HG02884 (cell line): ENCODE results near the gene NACC2.

Experiments
- ATAC-seq: cut with Tn5 transposase; IDR thresholded peaks from one replicate; pipeline ENCODE4 v1.9.1; 2021; ENCODE audit warnings: mild to moderate bottlenecking, moderate library complexity; ENCODE audit not compliant: unreplicated experiment

The NACC2 gene

GRCh38 chr9:136059851-136060670 lies 35.0 kb downstream of the NACC2 start:
- no peak for ATAC-seq

GRCh38 chr9:136059321-136059791 lies 35.7 kb downstream of the NACC2 start:
- ATAC-seq = no peak

DNA sequence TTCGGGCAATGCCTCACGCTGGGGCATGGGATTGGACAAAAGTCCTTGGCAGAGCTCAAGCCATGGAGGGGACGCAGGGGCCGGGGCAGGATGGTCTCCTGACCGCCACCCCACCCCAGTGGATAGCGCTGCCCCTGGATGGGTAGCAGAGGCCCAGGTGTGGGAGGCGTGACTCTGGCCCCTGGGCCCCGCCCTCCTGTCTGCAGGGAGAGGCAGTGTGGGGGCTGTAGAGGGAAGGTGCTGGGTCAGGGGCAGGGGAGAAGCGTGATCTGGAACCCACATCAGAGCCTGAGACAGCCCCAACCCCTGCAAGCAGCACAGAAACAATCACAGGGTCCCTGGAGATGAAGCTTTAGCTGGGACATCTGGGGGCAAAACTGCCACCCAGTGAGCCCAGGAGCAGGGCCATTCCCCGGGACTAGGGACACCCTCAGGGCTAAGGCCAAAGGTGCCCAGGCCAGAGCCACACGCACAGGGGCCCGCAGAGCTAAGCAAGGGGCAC lies 36.2 kb downstream of the NACC2 start:
- no peak for ATAC-seq

GRCh38 chr9:136058084-136058483 lies 37.0 kb downstream of the NACC2 start:
- ATAC-seq = no peak

DNA sequence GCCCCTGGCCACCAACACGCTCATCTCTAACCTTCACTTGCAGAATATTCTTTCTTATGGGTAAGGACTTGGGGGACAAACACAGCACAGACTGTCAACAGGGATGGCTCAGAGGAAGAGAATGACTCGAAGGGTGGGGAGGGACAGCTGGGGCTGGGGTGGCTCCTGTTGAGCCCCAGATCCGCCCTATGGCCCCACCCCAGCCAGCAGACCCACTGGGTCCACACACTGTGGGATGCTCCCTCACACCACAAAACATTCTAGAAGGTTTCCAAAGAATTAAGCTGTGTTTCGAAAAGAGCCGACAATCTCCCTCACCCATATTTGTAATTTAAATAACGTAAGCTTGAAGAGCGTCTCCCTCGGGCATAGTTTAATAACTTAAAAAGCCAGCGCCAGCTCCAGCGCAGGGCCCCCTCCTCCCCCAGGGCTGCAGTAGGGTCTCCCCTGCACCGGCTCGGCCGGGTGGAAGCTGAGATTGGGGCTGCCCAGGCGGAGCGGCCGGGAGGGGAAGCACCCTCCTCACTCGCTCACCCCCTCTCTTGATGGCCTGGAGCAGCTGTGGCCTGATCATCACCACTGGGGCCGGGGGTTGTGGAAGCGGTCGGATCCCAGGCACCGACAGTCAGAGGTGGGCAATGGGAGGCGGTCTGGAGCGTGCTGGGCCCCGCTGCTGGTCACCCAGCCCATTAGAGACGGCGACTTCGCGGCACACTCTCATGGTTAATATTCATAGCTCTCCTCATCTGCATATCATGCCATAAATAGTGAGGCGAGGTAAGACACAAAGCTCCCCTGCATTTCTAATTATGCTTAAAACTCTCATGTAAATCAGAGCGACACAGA lies 37.6 kb downstream of the NACC2 start:
- no peak for ATAC-seq

DNA sequence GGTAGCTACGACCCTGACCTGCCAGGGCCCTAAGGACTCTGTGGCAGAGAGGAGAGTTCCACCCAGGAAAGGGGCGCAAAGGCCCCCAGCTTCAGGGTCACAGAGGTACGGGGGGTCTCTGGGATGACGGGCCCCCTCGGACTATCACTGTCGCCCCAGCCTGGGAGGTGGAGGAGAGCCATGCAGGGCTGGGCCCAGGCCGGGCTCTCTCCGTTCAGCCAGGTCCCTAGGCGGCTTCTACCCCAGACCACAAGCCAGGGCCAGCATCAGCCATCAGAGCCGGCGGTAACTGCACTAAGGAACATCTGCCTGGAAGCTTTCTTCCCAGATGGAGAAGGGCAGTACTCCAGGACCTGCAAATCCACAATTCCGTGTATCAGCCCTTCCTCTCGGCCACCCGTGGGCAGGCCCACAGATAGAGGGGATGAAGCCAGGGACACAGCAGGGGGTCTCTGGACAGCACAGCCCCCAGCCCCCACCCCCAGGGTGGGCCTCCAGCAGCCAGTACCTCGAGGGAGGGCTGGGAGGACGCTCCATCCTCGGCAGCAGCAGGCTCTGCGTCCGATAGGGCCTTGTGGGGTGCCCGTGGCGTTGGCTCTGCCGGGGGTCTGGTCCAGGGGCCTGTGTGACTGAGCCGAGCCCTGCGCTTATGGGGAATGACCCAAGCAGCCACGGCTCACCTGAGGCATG lies 38.4 kb downstream of the NACC2 start:
- ATAC-seq = no peak

GRCh38 chr9:136055715-136056545 lies 39.2 kb downstream of the NACC2 start:
- no peak for ATAC-seq

DNA sequence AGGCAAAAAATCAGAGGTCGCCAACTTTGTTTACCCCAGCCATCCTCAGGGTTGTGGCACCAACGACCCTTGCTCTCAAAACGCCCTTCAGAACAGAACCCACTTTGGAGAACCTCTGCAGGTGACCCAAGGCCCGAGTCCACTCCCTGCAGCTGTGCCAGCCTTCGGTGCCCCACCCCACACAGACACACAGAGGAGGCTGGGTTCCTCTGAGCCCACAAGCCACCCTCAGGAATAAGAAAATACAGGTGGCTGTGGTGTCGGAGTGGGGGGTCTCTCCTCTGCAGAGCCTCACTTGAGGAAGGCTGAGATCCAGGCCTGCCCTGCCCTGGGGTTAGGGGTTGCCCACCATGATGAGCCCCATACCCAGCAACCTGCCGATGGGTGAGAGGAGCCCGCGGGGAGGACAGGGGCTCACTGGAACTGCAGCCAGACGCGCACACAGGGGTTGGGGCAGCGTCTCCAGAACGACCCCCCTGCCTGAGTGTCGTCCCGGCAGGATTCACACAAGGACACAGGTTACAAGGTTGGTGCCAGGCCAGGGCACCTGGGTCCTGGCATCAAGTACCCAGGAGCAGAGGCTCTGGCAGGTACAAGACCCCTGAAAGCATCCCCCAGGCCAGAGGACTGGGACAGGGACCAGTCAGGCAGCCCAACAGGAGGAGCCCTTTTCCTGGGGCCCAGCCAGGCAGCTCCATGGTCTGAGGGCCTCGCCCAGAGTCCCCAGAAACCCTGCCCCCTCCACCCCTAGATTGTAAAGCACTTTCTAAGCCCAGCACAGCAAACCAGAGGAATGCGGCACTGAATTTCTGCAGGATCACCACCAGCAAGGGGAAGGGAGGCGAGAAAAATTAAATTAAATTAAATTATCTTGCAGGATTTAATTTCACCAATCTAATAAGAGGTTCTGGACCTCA lies 40.0 kb downstream of the NACC2 start:
- no peak for ATAC-seq

DNA sequence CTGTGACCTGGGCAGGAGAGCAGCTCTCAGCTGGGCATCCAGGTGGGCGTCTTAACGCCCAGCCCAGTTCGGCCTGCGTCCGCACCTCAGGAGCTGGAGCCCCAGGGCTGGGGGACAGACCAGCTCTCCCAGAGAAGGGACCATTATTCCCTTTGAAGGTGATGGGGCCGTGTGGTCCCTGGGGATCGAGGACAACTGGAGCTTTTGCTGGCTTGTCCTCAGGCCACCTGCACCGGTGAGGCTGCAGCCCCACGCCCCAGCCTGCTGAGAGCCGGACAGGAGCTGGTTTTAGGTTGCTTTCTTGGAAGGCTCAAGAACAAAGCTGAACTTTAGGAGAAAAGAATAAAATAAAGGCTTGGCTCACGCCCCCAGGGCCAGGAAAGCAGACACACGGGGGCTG lies 40.9 kb downstream of the NACC2 start:
- ATAC-seq = no peak

DNA sequence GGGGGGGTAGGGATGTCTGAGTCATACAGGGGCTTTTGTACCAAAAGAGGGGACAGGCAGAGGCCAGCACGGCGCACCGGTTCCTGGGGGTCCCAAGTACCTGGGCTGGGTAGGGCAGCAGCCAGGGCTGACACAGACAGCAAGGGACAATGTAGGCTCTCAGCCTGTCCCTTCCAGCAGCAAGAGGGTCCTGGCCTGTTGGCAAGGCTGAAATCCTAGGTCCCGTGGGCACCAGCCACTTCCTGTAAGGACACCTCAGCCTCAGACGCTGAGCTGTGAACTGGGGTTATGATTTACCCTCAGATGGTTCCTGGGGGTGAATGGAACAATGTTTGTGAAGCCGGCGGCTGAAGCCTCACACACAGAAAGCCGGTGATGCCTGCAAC lies 41.3 kb downstream of the NACC2 start:
- ATAC-seq = no peak

DNA sequence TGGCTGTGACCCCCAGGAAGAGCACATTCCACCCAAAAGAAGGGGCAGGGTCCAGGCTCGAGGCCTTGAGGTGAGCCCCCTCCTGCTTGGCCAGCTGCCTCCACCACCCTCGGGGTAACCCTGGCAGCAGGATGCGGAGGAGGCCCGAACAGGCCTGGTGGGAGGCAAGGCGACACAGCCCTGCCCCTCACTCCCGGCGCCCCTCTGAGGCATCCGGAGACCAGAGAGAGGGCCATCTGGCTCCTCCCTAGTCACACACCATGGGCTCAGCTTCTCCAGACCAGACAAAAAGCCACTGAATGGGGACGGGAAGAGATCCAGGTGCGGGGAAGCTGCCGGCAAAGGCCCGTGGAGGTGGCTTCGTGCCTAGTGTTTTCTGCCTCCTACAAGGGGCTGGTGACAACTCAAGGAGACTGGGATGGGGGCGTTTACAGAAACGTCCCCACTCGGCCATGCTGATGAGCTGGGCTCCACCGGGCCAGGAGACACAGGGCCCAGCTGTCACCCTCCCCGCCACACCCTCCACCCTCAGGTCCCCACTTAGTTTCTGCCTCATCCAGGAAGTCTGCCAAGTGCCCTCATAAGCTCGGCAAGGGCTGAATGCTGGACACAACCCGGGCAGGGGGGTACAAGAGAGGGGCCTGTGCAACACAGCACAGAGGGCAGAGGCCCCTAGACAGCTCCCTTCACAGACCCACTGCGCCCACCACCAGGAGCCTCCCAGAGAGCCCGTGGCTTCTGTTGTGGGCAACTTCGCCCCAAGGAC lies 41.9 kb downstream of the NACC2 start:
- no peak for ATAC-seq

- ATAC-seq = no peak
These were observed 42.6 kb downstream of the NACC2 start for GRCh38 chr9:136052472-136052880.

GRCh38 chr9:136051837-136052471 lies 43.1 kb downstream of the NACC2 start:
- ATAC-seq = no peak

GRCh38 chr9:136051453-136051836 lies 43.6 kb downstream of the NACC2 start:
- ATAC-seq = no peak

- ATAC-seq = no peak
These were observed 44.2 kb downstream of the NACC2 start for GRCh38 chr9:136050701-136051452.

- ATAC-seq = no peak
These were observed 44.8 kb downstream of the NACC2 start for GRCh38 chr9:136050266-136050700.
